Neutrophil (primary cell): ENCODE results near the gene WDR27.

ENCODE experiments used
- H3K27ac ChIP-seq: fragments of 200-600 bp; sonication (generic); 2 replicates; pipeline ENCODE4 v1.5.1; 2016; ENCODE audit warnings: mild to moderate bottlenecking, moderate library complexity
- H3K27me3 ChIP-seq: fragments of 200-600 bp; sonication (generic); 2 replicates; pipeline ENCODE4 v1.6.0; 2016; ENCODE audit warnings: mild to moderate bottlenecking
- H3K36me3 ChIP-seq: fragments of 200-600 bp; sonication (generic); 2 replicates; pipeline ENCODE4 v1.5.1; 2017
- H3K4me1 ChIP-seq, 2 experiments: fragments of 200-600 bp in 1 of 2; sonication (generic) in 1 of 2; 1 replicate in 1 of 2; 2 replicates in 1 of 2; pipeline versions ENCODE4 v1.5.1 to v1.6.1; 2013 to 2016; ENCODE audit warnings: low read depth in 1 of 2, low read length in 1 of 2, mild to moderate bottlenecking in 1 of 2, moderate library complexity in 1 of 2; ENCODE audit not compliant: control insufficient read depth in 1 of 2, insufficient read depth in 1 of 2
- H3K4me3 ChIP-seq, 2 experiments: fragments of 200-600 bp in 1 of 2; sonication (generic) in 1 of 2; 1 replicate in 1 of 2; 2 replicates in 1 of 2; pipeline ENCODE4 v1.5.1; 2013 to 2016; ENCODE audit warnings: low read depth in 1 of 2, low read length in 1 of 2, mild to moderate bottlenecking in 1 of 2, moderate library complexity in 1 of 2
- H3K9me3 ChIP-seq: fragments of 200-600 bp; sonication (generic); 2 replicates; pipeline ENCODE4 v1.5.1; 2016
- CTCF ChIP-seq: fragments of 200-600 bp; sonication (generic); IDR thresholded peaks from 2 replicates; pipeline ENCODE4 v1.5.1; 2016; ENCODE audit warnings: antibody characterized with exemption

The WDR27 gene

GRCh38 chr6:169639653-169640278 is 62.1 kb downstream of the WDR27 start:
- no peaks in the 10 kb centered on the region for H3K27me3 ChIP-seq
- TF ChIP-seq CTCF = no peak
- no peak overlapping the region for H3K4me3 ChIP-seq
- no peaks in the 10 kb centered on the region for H3K4me1 ChIP-seq
- H3K27ac ChIP-seq = no peak overlapping the region
- H3K36me3 ChIP-seq = no peaks in the 10 kb centered on the region
- H3K9me3 ChIP-seq = no peaks in the 10 kb centered on the region

DNA sequence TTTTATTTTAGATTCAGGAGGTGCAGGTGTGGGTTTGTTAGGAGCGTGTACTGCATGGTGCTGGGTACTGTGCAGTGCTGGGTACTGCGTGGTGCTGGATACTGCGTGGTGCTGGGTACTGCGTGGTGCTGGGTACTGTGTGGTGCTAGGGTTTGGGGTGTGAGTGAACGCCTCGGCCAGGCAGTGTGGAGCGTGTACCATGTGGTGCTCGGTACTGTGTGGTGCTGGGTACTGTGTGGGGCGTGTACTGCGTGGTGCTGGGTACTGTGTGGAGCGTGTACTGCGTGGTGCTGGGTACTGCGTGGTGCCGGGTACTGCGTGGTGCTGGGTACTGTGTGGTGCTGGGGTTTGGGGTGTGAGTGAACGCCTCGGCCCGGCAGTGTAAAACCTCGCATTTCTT is 62.9 kb downstream of the WDR27 start:
- H3K27me3 ChIP-seq = no peaks in the 10 kb centered on the region
- H3K4me1 ChIP-seq = no peaks in the 10 kb centered on the region
- no peak overlapping the region for H3K27ac ChIP-seq
- no peak overlapping the region for H3K4me3 ChIP-seq
- TF ChIP-seq CTCF = no peak
- H3K36me3 ChIP-seq = no peaks in the 10 kb centered on the region
- no peaks in the 10 kb centered on the region for H3K9me3 ChIP-seq

DNA sequence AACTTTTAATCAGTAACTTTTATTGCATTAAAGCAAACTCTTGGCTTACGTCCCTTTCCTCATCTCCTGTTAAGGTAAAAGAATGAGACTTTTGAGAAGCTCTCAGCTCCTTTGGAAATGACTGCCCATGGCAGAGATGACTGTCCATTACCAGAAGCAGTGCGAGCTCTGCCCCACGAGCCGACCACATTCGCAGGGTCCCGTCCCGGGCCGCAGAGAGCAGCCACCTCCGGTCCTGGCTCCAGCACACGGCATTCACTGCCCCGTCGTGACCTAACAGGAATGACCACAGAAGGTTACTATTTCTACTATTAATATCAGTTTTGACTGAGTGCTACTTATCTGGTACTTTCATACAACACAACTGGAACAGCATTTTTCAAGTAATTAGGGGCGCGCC is 63.4 kb downstream of the WDR27 start:
- H3K36me3 ChIP-seq = no peaks in the 10 kb centered on the region
- no peak overlapping the region for H3K4me3 ChIP-seq
- H3K4me1 ChIP-seq = no peaks in the 10 kb centered on the region
- no peaks in the 10 kb centered on the region for H3K27me3 ChIP-seq
- TF ChIP-seq CTCF = no peak
- H3K27ac ChIP-seq = no peak overlapping the region
- no peaks in the 10 kb centered on the region for H3K9me3 ChIP-seq

DNA sequence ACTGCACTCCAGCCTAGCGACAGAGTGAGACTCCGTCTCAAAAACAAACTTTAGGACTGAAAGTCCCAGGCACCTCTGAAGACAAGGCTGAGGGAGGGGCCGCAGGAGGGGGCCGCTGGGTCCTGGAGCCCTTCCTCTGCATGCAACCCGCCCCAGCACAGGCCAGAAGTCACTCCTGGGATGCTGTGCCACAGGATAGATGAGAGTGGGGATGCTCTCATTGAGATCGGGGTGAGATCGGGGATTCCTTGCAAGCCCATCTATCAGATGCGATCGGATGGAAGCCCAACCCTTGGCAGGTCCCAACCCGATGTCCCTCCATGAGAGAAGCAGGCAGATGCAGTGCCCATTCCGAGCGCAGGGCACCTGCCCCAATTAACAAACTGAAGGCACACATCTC is 66.5 kb downstream of the WDR27 start:
- H3K4me1 ChIP-seq = no peaks in the 10 kb centered on the region
- no peak overlapping the region for H3K4me3 ChIP-seq
- no peaks in the 10 kb centered on the region for H3K9me3 ChIP-seq
- H3K27ac ChIP-seq = no peak overlapping the region
- no peaks in the 10 kb centered on the region for H3K36me3 ChIP-seq
- no peaks in the 10 kb centered on the region for H3K27me3 ChIP-seq
- TF ChIP-seq CTCF = no peak

DNA sequence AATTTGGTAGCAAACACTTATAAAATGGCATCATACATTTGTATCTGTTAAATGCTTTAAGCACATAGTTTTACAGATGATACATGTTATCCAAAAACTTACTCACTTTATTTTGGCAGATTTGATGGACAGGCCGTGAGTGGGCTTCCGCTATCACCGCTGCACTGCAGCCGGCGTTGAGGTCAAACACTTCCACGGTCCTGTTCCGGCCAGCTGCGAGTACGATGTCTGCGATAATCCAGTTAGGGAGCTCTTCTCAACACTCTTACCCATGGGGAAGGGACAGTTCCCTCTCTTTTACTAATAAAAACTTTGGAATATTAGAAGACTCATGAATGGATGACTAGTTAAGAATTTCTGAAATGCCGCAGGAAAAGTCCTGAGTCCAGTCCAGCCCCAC is 69.0 kb downstream of the WDR27 start:
- Histone ChIP-seq H3K9me3 (no peaks in the 10 kb centered on the region), H3K4me1 (no peaks in the 10 kb centered on the region), H3K4me3 (no peak overlapping the region), H3K27ac (no peak overlapping the region), H3K36me3 (no peaks in the 10 kb centered on the region), H3K27me3 (no peaks in the 10 kb centered on the region)
- TF ChIP-seq CTCF = no peak

DNA sequence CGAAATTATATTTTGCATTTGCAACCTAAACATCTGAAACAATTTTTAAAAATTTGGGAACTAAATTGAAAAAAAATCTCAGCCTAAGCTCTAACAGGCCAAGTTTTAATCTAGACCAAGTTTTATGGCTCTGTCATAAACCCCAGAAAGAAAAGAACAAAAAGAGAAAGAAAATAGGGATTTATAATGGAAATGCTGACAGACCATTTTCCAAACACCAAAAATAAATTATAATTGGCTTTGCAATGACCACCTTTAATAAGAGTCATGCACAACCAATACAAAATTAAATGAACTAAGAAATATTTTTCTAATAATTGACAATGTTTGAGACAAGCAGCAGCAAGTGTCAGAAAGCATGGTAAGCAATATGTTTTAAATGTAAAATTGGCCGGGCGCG is 72.6 kb downstream of the WDR27 start:
- no peaks in the 10 kb centered on the region for H3K4me1 ChIP-seq
- no peaks in the 10 kb centered on the region for H3K9me3 ChIP-seq
- no peak for TF ChIP-seq CTCF
- no peak overlapping the region for H3K27ac ChIP-seq
- no peak overlapping the region for H3K4me3 ChIP-seq
- H3K36me3 ChIP-seq = no peaks in the 10 kb centered on the region
- H3K27me3 ChIP-seq = no peaks in the 10 kb centered on the region
